PC-9 (cell line): ENCODE results near the gene PCDHGA6.

Source experiments
- EZH2 ChIP-seq: fragments of 200-600 bp; sonication (generic); IDR thresholded peaks from 2 replicates; pipeline ENCODE4 v1.8.0; 2017; ENCODE audit warnings: antibody characterized with exemption, low read depth
- TF ChIP-seq, protein P1 (sequence below): fragments of 200-600 bp; sonication (generic); conservative IDR thresholded peaks from 2 replicates; pipeline ENCODE4 v1.6.1; 2017; ENCODE audit warnings: mixed run types, antibody characterized with exemption, mild to moderate bottlenecking, moderate library complexity

DNA sequence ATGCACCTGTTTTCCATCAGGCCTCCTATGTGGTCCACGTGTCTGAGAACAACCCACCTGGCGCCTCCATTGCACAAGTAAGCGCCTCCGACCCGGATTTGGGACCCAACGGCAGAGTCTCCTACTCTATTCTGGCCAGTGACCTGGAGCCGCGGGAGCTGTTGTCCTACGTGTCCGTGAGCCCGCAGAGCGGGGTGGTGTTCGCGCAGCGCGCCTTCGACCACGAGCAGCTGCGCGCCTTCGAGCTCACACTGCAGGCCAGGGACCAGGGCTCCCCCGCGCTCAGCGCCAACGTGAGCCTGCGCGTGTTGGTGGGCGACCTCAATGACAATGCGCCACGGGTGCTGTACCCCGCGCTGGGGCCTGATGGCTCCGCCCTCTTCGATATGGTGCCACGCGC lies 22.1 kb upstream of the PCDHGA6 start:
- TF ChIP-seq, protein P1, sequence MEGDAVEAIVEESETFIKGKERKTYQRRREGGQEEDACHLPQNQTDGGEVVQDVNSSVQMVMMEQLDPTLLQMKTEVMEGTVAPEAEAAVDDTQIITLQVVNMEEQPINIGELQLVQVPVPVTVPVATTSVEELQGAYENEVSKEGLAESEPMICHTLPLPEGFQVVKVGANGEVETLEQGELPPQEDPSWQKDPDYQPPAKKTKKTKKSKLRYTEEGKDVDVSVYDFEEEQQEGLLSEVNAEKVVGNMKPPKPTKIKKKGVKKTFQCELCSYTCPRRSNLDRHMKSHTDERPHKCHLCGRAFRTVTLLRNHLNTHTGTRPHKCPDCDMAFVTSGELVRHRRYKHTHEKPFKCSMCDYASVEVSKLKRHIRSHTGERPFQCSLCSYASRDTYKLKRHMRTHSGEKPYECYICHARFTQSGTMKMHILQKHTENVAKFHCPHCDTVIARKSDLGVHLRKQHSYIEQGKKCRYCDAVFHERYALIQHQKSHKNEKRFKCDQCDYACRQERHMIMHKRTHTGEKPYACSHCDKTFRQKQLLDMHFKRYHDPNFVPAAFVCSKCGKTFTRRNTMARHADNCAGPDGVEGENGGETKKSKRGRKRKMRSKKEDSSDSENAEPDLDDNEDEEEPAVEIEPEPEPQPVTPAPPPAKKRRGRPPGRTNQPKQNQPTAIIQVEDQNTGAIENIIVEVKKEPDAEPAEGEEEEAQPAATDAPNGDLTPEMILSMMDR = no peak
- no peak for TF ChIP-seq EZH2
